Hypothalamus (tissue), 51 donors: ENCODE data around the gene CHRNB1.

Source experiments
- DNase-seq, 51 donors: peaks; one replicate each; lab custom pipeline; 2025; lab: John Stamatoyannopoulos, UW

CHRNB1 gene

DNA sequence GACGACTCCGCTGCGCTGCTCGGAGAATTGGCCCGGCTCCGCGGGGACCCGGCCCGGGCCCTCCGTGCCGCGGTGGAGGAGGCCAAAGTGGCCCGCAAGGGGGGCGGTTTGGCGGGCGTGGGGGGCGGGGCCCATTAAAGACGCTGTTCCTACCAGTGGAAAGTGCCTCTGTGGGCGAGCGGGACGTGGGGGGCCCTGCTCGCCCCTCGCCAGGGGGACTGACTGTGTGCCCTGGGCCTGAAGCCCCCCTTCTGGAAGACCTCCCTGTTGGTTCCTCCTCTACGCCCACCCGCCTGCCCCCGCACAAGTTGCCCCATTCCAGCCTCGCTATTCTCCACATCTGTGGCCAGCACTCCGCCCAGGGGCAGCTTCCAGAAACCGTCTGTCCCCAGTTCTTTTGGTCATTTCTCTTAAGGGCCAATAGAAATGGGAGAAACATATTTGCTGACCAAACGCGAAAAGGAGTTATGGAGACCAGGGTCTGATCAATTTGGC, 7.4 kb upstream of the CHRNB1 start:
- DNase-seq, result no peak

DNA sequence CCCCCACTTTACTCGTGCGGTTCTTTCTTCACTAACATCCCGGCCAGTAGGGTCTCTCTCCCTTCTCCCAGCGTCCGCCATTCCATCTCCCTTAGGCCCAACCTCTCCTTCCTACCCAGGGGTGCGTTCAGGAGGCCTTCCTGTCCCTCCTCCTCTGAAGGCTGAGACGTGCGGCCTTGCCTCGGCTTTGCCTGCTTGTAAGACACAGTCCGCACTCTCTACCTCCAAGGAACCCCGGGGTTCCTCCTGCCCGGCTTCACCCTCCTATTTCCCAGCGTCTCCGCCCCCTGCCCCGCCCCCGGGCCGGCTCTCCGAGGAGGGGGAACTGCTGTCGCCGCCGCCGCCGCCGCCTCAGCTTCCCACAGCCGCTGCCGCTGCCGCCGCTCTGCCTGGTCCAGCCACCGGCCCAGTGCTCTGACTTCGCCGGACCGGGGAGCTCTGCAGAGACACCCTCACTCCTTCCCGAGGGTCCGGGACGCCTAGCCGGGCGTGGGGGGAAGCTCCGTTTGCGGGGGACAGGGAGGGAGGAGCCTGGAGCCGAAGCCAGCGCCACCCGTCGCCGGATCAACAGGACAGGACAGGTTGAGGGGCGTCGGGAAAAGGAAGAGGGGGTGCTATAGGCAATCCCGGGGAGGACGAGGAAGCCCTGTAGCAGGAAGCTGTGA, 6.8 kb upstream of the CHRNB1 start:
- peak in 39 of 51 donors; percentile 14 to 75 (median 50) for DNase-seq

DNA sequence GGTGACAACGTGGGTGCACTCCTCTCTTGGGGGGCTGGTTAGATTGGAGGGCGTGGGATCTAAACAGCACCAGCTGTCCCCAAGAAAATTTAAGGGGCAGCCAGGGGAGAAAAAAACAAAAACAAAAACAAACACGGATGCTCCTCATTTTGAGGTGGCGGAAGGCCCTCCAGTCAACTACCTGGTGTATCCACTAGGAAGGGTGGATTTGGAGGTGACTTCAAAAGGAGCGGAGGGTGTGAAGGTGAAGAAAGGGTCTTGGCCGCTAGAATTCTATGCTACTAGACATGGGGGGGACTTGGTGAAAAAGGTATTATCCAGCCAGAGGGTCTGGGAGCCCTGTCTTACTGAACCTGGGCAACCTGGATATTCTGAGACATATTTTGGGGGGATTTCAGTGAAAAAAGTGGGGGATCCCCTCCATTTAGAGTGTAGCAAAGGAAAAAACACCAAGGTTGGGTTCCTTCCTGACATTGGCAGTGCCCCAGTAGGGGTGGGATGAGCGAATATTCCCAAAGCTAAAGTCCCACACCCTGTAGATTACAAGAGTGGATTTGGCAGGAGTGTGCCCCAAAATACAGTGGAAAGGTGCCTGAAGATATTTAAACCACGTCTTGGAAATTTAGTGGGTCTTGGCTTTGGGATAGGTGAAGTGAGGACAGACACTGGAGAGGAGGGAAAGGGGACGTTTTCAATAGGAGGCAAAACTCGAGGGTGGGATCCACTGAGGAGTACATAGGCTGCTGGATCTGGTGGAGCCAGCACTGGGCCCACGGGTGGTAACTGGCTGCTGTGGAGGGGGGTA, 6.0 kb upstream of the CHRNB1 start:
- DNase-seq, result no peak

DNA sequence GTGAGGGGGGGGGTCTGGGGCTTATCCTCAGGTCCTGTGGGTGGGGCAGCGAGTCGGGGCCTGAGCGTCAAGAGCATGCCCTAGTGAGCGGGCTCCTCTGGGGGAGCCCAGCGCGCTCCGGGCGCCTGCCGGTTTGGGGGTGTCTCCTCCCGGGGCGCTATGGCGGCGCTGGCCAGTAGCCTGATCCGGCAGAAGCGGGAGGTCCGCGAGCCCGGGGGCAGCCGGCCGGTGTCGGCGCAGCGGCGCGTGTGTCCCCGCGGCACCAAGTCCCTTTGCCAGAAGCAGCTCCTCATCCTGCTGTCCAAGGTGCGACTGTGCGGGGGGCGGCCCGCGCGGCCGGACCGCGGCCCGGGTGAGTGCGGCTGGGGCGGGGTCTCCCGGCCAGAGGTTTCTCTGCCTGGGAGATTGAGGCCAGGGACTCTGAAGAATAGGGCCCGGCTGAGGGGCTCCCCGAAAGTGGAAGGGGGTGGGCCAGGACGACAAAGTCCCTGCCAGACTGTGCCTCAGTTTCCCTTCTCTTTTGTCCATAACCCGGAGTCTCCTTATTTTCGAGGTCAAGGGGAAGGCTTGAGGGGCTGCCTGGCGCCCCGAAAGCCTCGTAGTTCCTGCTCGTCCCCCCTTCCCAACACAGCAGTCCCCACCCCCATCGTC, 5.3 kb upstream of the CHRNB1 start, which contains the start of gene FGF11:
Gene FGF11, plus strand, starts transcription at position 51 of the 651 bp plus-strand sequence. Its CDS starts 109 bp downstream, at position 160.
- DNase-seq, result peak in 1 of 51 donors; percentile 9

DNA sequence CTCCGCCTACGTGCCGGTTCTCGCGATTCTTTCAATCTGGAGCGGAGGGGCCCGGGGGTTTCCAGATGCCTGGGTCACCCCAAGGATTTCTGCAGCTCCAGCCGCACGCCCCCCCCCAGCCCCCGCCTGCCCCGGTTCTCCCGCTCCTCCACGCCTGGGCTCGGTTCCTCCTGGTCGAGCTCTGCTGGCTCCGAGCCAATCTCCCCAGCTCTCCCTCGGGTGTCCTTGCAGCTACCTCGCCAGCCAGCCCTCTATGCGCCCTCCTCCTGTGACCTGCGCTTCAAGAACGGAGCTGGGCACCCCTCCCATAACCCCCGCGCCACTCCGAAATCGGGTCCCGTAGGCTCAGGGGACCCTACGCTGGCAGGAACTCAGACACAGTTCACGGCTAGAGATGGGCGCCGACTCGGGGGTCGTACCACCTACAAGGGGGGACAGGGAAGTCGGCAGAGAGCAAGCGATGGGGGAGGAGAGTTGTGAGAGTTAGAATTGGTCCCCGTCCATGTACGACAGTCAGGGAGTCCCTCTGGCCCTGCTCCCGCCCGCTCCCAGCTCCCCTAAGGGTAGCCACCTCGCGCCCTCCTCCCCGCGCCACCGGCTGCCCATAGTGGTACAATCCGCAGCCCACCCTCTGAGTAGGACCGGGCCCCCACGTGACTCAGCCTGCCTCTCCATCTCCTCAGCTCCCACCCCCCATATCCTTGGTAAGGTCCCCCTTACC, 4.6 kb upstream of the CHRNB1 start:
- peak in 24 of 51 donors; percentile 16 to 68 (median 34) for DNase-seq

DNA sequence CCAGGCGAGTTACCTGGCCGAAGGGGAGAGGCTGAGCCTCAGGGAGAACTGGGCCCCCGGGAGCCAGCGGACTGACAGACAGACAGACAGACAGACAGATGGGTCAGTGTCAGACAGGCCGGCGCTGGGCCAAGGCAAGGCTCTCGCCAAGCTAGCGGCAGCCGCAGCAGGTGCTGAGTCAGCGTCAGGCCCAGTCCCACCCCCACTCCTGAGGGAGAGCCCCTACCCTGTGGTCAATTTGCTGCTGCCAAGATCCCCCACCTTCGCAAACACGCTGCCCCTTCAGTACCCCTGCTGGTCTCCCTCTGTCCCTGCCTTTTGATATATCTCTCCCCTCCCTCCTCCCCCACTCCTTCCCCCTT, 4.0 kb upstream of the CHRNB1 start:
- peak in 26 of 51 donors; percentile 17 to 67 (median 36) for DNase-seq

DNA sequence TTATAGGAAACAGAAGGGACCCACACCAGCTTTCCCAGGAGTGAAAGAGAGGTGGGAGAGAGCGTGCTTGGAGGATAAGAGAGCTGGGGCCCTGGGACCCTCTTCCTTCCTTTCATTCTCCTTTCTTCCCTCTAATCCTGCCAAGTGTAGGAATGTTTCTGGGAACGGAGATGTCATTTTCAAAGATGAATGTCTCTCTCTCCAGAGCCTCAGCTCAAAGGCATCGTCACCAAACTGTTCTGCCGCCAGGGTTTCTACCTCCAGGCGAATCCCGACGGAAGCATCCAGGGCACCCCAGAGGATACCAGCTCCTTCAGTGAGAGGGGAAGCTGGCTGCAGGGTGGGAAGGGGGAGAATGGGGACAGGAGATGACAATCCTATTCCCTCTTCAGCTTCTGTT, 3.6 kb upstream of the CHRNB1 start:
- no peak for DNase-seq

DNA sequence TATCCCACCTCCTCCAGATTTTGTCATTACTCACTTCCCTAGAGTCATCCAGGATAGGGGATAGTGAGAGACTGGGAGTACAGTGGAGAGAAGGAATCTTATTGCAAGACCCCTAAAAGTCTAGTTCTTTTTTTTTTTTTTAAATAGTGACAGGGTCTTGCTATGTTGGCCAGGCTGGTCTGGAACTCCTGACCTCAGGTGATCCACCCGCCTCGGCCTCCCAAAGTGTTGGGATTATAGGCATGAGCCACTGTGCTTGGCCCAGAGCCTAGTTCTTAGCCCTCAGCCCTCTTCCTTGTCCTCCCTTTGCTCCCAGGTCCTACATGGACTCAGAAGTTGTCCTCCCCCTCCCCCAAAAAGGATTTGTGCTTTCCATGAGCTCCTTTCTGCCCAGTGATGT, 2.7 kb upstream of the CHRNB1 start:
- no peak for DNase-seq

DNA sequence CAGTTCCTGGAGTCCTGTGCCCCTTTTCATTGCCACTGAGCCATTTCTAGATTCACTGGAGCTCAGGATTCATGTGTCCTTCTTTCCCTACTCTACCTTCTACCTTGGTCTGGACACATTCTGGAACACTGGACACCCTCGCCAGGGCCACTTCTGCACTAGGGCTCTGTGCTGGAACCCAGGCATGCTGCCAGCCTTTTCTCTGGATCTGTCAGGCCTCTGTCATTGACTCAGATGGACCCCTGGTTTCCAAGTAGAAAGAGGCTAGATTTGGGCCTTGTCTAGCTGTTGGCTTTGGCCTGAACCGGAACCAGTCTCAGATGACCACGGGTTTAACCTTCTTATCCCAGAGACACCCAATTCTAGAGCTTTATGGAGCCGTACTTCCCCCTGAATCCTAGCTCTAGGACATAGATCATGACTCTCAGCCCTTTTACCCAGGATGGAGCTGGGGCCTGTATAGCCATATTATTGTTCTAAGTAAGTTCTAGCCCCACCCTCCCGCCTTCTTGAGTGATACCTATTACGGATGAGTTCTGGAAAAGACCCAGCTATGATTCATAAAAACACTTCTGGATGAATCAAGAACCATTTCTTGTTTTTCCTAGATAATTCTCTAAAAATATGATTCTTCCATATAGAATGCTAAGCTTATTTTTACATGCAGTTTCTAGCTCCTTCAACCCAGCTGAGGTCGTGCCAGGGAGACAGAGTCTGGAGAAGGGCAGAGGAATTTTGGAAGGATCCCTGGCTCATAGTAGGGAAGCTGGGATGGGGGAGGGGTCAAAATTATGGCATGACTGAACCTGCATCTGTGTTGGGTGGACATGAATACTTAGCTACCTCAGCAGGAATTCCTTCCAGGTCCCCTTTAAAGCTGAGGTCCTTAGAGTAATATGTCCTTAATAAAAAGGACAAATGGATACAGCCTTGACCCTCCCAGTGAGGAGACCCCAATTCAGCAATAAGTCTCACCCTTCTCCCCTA, 1.1 kb upstream of the CHRNB1 start:
- DNase-seq, result no peak

DNA sequence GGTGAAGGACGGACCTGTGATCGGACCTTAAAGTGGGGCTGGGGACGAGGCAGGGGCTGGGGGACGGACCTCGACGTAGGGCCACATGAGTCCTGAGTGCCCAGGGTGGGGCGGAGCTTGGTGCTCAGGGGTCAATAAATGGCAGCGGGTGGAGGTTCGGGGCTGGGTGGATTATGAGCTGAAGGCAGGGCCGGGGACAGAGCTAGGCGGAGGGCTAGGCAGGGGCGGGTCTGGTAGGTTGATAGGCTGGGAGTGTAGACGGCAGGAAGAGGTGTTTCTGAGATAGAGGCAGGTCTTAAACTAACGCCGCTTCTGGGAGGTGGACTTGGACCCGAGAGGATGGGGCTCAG, 733 bp downstream of the CHRNB1 start:
- DNase-seq, result no peak

DNA sequence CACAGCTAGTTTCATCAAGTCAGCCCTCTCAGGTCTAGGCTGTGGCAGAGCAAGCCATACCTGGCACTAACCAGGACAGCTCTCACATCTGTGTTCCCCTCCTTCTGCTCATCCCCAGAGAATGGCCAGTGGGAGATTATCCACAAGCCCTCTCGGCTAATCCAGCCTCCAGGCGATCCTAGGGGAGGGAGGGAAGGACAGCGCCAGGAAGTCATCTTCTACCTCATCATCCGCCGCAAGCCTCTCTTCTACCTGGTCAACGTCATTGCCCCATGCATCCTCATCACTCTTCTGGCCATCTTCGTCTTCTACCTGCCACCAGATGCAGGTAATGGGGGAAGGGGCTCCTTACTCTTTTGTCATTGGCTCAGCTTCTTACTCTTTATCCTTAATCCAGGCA, 3.6 kb downstream of the CHRNB1 start:
- DNase-seq, result no peak

DNA sequence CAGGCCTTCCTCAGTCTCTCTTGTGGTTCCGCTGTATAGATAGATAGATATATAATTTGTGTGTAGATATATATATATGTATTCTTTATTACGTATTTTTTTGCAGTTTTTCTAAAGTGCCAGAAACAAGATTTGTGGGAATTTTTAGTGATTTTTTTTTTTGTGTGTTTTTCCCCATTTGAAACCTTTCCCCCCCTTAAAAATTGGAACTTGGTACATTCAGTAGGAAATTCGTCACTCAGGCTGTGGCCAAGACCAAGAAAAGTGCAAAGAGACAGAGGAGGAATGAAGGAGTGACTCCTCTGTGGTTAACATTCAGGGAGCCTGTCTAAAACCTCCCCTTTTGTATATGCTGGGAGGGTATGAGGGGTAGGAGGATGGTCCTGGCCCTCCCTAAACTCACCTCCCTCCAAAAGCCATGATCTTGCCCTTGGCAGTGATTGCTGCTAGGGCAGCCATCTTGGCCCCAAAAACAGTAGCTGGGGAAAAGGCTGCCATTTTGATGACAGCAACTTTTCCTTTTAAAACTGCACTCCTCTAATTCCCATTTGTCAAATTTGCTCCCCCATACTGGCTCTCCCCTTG, 15.2 kb downstream of the CHRNB1 start:
- no peak for DNase-seq

DNA sequence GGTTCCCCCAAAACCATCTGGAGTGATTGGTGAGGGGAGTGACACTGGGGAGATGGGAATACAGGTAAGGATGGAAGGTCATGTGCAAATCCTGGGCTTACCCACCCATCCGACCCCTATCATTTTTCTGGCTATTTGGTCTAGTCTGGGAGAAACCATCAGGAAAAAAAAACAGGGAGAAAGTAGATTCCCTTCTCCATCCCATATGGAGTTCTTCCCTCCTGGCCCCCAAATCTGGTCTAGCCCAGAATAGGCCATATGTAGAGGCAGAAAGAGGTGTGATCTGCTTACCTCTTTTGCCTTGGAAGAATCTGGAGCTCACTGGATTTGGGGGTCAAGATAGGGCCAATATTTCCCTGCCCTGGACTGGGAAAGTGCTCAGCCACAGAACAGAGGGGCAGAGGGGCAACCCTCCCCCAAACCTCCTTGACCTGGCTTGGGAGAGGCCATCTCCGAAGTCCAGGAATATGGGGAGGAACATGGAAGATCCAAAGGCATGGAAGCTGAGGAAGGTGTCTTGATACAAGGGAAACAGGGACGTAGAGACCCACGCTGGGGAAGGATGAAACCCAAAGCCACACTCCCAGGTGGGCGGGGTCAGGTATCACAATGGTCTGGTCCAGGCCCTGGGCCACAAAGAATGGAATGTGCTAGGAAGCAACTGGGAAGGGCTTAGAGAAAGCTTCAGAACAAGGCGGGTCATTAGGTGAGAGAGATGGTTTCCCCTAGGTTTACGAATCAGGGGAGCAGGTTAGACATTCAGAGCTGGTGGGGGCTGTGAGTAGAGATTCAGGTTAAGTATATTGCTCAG, 16.2 kb downstream of the CHRNB1 start:
- no peak for DNase-seq

DNA sequence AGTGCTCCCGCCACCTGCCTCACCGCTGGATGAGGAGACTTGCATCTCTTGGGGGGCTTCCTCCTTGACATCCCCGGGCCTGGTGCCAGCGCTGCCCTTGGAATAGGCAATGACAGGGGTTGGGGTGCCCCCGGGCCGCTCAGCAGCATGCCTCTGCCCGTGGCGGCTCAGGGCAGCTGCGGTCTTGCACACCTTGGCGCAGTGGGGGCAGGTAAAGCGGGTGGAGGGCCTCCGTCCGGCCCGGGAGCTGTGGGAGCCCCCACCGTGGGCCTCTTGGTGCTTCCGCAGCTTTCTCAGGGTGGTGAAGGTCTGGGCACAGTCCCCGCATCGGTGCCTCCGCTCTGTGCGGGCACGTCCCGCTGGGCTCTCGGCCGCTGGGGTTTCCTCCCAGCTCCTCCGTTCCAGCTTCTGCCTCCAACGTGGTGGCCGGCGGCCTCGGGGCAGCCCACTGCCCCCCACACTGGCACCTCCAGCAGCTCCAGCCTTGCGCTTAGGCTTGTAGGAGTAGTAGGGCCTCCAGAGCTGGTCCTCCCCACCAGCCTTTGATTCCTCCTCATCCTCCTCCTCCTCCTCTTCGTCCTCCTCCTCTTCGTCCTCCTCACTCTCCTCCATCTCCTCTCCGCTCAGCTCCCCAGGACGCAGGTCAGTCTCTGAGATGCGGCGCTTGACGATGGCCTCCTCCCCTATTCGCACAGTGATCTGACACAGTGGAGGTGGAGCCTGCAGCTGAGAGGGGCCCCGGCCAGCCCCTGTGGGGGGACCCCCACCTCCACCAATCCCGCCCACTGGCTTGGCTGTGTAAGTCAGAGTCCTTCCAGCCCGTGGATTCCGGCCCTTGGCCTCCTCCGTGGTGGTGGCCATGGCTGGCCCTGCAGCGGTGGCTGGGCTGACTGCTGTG, 17.9 kb downstream of the CHRNB1 start:
- no peak for DNase-seq

DNA sequence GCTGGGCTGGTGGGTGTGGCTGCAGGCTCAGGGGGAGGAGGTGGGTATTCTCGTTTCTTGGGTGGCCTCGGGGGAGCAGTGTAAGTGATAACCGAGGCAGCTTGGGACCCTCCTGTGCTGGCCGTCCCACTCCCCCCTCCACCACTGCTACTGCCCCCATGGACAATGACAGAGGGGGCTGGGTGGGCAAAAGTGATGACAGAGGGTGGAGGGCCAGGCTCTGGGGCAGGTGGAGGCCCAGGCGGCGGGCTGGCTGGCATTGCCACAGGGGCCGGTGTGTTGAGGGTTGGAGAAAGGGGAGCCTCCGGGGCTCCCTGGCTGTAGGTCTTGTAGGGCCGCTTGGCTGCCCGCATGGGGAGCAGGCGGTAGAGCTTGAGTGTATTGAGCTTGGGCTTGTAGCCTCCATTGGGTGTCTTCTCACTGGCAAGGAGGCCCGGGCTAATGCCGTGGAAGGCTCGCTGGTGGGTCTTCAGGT, 18.5 kb downstream of the CHRNB1 start:
- DNase-seq, result no peak

DNA sequence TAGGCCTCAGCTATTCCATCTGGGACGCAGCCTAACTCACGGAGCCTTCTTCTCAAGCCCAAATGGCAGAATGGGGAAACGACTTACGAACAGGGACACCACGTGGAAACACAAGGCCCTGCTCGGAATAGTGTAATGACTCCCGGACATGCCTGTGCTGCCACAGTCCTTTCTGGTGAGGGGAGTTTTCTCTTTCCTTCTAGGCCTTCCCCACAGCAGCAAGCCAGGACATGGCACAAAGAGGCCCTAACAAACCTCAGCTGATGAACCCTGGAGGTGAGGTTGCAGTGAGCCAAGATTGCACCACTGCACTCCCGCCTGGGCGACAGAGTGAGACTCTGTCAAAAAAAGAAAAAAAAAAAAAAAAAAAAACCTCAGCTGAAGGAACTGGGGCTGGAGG, 19.2 kb downstream of the CHRNB1 start:
- DNase-seq, result no peak

DNA sequence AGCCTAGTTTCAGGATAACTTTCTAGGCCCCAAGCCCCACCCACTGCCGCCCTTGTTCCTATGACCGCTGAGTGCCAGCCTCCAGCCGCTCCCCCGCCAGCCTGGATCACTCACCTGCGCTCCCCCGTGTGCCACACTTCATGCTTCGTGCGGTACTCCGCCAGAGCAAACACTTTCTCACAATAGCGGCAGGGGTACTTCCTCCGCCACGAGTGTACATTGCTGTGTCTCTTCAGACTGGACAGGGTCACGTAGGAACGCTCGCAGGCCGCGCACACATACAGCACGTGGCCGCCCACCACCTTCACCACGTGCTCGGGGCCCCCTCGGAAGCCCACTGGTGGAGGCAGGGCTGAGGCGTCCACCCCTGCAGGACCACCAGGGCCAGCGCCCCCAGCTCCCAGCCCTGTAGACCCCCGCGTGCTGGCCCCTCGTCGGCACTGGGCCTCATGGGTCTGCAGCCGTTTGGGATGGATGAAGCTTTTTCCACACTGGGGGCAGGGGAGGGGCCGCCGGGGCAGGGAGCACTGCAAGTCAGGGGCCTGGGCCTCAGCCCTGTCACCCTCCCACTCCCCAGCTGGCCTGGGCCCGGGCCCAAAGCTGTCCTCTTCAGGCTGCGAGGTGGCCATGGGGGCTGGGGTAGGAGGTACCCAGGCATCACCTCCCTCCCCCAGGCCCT, 20.9 kb downstream of the CHRNB1 start:
- no peak for DNase-seq
